WERI-Rb-1 (cell line): ENCODE results near the gene CALCOCO1.
A peak's percentile ranks its signal among the peaks of the same experiment; 100 is the strongest.

Experiments
- DNase-seq: peaks from one replicate; pipeline ENCODE4 v3.0.0-alpha.2; 2020
- H3K27ac ChIP-seq: fragments of 250-450 bp; sonication (Bioruptor Pico); 2 replicates; pipeline ENCODE4 v1.5.1; 2020; ENCODE audit warnings: mild to moderate bottlenecking, moderate library complexity
- H3K27me3 ChIP-seq: fragments of 250-450 bp; sonication (Bioruptor Pico); 2 replicates; pipeline ENCODE4 v1.5.1; 2021; ENCODE audit warnings: mild to moderate bottlenecking, low read depth, moderate library complexity; ENCODE audit not compliant: insufficient read depth, severe bottlenecking
- H3K36me3 ChIP-seq: fragments of 250-450 bp; sonication (Bioruptor Pico); 2 replicates; pipeline ENCODE4 v1.5.1; 2020; ENCODE audit warnings: mild to moderate bottlenecking, moderate library complexity
- H3K4me3 ChIP-seq: 2 replicates; pipeline ENCODE4 v1.5.1; 2011; ENCODE audit warnings: low read depth, mild to moderate bottlenecking, control low read depth, low read length
- H3K9me3 ChIP-seq: fragments of 250-450 bp; sonication (Bioruptor Pico); 2 replicates; pipeline ENCODE4 v1.5.1; 2021; ENCODE audit warnings: mild to moderate bottlenecking, moderate library complexity; ENCODE audit not compliant: severe bottlenecking
- TF ChIP-seq, protein P1 (sequence below): IDR thresholded peaks from 2 replicates; pipeline ENCODE4 v1.5.1; 2011; ENCODE audit warnings: low read depth, mild to moderate bottlenecking, control low read depth, inconsistent platforms, low read length

Gene CALCOCO1

DNA sequence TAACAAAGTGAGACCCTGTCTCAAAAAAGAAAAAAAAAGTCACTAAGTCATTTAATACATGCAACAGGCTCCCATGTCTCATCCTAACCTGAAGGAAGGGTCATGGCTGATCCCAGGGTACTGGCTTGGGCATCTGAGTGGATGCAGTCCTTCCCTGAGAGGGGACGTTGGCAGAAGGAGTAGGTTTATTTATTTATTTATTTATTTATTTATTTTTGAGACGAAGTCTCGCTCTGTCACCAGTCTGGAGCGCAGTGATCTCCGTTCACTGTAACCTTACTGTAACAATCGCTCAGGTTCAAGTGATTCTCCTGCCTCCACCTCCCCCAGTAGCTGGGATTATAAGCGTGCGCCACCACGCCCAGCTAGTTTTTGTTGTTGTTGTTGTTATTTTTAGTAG is 7.2 kb upstream of the CALCOCO1 start:
- H3K27me3 ChIP-seq = no peaks in the 10 kb centered on the region

DNA sequence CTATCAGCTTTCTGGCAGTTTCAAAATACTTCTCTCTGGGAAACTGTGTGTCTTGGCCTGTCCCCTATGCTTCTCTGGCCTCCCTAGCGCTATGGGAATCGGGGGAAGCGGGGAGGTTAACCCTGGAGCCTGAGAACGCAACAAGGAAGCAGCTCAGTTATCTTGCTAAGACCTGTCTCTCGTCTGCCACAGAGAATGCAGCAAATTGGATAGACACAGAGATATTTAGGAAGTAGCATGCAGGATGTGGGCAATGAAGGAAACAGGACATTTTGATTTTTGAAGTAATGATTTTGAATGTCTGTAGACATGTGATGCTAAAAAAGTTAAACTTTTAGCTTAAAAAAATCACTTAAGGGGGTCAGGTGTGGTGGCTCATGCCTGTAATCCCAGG is 6.6 kb upstream of the CALCOCO1 start:
- no peak for DNase-seq
- TF ChIP-seq, protein P1, sequence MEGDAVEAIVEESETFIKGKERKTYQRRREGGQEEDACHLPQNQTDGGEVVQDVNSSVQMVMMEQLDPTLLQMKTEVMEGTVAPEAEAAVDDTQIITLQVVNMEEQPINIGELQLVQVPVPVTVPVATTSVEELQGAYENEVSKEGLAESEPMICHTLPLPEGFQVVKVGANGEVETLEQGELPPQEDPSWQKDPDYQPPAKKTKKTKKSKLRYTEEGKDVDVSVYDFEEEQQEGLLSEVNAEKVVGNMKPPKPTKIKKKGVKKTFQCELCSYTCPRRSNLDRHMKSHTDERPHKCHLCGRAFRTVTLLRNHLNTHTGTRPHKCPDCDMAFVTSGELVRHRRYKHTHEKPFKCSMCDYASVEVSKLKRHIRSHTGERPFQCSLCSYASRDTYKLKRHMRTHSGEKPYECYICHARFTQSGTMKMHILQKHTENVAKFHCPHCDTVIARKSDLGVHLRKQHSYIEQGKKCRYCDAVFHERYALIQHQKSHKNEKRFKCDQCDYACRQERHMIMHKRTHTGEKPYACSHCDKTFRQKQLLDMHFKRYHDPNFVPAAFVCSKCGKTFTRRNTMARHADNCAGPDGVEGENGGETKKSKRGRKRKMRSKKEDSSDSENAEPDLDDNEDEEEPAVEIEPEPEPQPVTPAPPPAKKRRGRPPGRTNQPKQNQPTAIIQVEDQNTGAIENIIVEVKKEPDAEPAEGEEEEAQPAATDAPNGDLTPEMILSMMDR = no peak

More for the DNA sequence above, 7.2 kb upstream of the CALCOCO1 start:
- H3K27ac ChIP-seq = no peak overlapping the region
- H3K36me3 ChIP-seq = no peaks in the 10 kb centered on the region
- H3K4me3 ChIP-seq = no peak overlapping the region
- H3K9me3 ChIP-seq = no peaks in the 10 kb centered on the region
- TF ChIP-seq, protein P1 = no peak
- no peak for DNase-seq

DNA sequence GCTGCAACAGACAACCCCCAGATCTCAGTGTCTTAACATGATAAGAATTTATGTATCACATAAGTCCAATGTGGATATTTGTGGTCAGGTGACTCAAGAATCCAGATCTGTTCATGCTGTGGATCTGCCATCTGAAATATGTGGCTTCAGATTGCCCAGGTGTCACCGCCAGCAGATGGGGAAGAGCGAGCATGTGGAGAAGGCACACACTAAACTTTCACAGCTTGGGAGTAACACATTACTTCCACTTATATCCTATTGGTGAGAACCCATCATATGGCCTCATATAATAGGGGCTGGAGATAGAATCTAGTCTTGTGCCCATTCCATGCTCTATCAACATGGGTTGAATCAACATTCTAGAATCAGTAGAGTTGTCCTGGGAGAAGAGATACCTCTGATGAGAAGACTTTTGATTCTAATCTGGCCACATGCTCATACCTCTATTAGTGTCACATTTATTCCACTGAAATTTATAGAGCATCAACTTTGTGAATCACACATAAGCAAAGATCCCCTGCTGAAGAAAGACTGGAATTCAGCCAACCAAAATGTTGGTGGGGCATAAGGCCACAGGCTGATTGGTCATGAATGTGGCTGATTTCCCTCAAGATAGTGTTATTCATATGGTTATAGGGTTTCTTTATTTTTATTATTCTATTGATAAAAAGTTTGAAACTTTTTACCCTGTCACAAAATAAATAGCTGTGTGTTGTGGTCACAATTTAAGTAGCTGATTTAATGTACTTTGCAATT is 6.0 kb upstream of the CALCOCO1 start:
- Histone ChIP-seq H3K4me3 (no peak overlapping the region), H3K27me3 (no peaks in the 10 kb centered on the region), H3K9me3 (no peaks in the 10 kb centered on the region), H3K36me3 (no peaks in the 10 kb centered on the region), H3K27ac (no peak overlapping the region)
- no peak for DNase-seq
- TF ChIP-seq, protein P1 = no peak

More for the DNA sequence above, 6.6 kb upstream of the CALCOCO1 start:
- Histone ChIP-seq H3K27me3 (no peaks in the 10 kb centered on the region), H3K27ac (no peak overlapping the region), H3K9me3 (no peaks in the 10 kb centered on the region), H3K4me3 (no peak overlapping the region), H3K36me3 (no peaks in the 10 kb centered on the region)

DNA sequence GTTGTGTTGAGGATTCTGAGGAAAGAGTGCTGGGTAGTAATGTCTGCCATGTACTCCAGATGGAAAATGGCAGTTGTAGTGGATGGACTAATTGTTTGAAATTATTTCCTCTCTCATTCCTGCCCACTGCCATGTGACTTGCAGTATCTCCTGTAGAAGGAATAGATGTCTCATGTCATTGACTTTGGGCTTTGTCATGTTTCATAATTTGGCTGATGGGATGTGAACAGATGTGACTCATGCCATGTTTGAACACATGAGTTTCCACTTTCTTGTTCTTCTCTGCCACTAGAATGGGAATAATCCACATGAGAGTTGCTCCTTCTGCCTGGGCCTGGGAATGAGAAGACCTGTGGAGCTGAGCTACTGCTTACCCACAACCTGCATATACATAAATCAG is 2.4 kb upstream of the CALCOCO1 start:
- TF ChIP-seq, protein P1 = no peak
- H3K4me3 ChIP-seq = no peak overlapping the region
- H3K9me3 ChIP-seq = no peaks in the 10 kb centered on the region
- no peak for DNase-seq
- H3K36me3 ChIP-seq = no peaks in the 10 kb centered on the region
- H3K27me3 ChIP-seq = no peaks in the 10 kb centered on the region
- no peak overlapping the region for H3K27ac ChIP-seq

GRCh38 chr12:53728206-53728605 is 954 bp upstream of the CALCOCO1 start:
- Histone ChIP-seq H3K27me3 (no peaks in the 10 kb centered on the region), H3K4me3 (peak overlapping the region; percentile 52), H3K36me3 (no peaks in the 10 kb centered on the region; the same call in 1 of the 2 replicates), H3K9me3 (no peaks in the 10 kb centered on the region), H3K27ac (no peak overlapping the region; the same call in 1 of the 2 replicates)
- no peak for DNase-seq
- TF ChIP-seq, protein P1 = no peak

GRCh38 chr12:53726946-53727309 is 324 bp downstream of the CALCOCO1 start:
- Histone ChIP-seq H3K4me3 (peak overlapping the region; percentile 52), H3K27ac (no peak overlapping the region)
- no peak for DNase-seq

More at GRCh38 chr12:53726946-53727309, 324 bp downstream of the CALCOCO1 start:
- Histone ChIP-seq H3K36me3 (no peaks in the 10 kb centered on the region; the same call in none of the 2 replicates), H3K27me3 (no peaks in the 10 kb centered on the region), H3K9me3 (no peaks in the 10 kb centered on the region)
- TF ChIP-seq, protein P1 = no peak
